ENCODE measurements around the gene DHFR.

Gene DHFR

DNA sequence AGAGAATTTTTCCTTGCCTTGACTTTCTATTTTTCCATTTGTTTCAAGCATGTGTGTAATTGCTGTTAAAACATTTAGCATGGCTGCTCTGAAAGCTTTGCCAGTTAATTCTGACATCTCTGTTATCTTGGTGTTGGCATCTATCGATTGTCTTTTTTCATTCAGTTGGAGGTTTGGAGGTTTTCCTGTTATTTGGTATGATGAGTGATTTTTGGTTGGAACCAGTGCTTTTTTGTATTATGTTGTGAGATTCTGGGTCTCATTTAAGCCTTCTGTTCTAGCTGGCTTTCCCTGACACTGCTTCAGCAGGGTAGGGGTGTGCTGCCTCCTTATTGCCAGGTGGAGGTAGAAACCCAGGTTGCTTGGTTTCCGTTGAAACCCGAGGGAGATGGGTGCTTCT lies 40.9 kb upstream of the DHFR start:
- TF ChIP-seq TAF1 (IDR thresholded peaks at IDR 0.05; ENCODE audit: low read depth) = no peak
- TF ChIP-seq, protein P1, sequence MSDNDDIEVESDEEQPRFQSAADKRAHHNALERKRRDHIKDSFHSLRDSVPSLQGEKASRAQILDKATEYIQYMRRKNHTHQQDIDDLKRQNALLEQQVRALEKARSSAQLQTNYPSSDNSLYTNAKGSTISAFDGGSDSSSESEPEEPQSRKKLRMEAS (IDR thresholded peaks at IDR 0.05) = no peak
- no peak for TF ChIP-seq TCF12 (IDR thresholded peaks at IDR 0.05; ENCODE audit: low read depth)
- no peak for TF ChIP-seq RAD21 (IDR thresholded peaks at IDR 0.05; ENCODE audit: low read depth)
- TF ChIP-seq YY1 (IDR thresholded peaks at IDR 0.05; ENCODE audit: low read depth) = no peak
- TF ChIP-seq CEBPB (IDR thresholded peaks at IDR 0.05) = no peak
- no peak for TF ChIP-seq ZBTB7A (IDR thresholded peaks at IDR 0.05; ENCODE audit: low read depth)
- TF ChIP-seq EP300 (IDR thresholded peaks at IDR 0.05; ENCODE audit: borderline replicate concordance) = no peak
- TF ChIP-seq, protein P2, sequence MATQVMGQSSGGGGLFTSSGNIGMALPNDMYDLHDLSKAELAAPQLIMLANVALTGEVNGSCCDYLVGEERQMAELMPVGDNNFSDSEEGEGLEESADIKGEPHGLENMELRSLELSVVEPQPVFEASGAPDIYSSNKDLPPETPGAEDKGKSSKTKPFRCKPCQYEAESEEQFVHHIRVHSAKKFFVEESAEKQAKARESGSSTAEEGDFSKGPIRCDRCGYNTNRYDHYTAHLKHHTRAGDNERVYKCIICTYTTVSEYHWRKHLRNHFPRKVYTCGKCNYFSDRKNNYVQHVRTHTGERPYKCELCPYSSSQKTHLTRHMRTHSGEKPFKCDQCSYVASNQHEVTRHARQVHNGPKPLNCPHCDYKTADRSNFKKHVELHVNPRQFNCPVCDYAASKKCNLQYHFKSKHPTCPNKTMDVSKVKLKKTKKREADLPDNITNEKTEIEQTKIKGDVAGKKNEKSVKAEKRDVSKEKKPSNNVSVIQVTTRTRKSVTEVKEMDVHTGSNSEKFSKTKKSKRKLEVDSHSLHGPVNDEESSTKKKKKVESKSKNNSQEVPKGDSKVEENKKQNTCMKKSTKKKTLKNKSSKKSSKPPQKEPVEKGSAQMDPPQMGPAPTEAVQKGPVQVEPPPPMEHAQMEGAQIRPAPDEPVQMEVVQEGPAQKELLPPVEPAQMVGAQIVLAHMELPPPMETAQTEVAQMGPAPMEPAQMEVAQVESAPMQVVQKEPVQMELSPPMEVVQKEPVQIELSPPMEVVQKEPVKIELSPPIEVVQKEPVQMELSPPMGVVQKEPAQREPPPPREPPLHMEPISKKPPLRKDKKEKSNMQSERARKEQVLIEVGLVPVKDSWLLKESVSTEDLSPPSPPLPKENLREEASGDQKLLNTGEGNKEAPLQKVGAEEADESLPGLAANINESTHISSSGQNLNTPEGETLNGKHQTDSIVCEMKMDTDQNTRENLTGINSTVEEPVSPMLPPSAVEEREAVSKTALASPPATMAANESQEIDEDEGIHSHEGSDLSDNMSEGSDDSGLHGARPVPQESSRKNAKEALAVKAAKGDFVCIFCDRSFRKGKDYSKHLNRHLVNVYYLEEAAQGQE (IDR thresholded peaks at IDR 0.05; ENCODE audit: low read depth) = no peak
- TF ChIP-seq, protein P3, sequence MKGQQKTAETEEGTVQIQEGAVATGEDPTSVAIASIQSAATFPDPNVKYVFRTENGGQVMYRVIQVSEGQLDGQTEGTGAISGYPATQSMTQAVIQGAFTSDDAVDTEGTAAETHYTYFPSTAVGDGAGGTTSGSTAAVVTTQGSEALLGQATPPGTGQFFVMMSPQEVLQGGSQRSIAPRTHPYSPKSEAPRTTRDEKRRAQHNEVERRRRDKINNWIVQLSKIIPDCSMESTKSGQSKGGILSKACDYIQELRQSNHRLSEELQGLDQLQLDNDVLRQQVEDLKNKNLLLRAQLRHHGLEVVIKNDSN (IDR thresholded peaks at IDR 0.05) = no peak
- TF ChIP-seq EGR1 (IDR thresholded peaks at IDR 0.05) = no peak
- no peak for TF ChIP-seq CREB1 (IDR thresholded peaks at IDR 0.05; ENCODE audit: low read depth)
- TF ChIP-seq NFIC (IDR thresholded peaks at IDR 0.05) = no peak
- no peak for TF ChIP-seq FOXM1 (IDR thresholded peaks at IDR 0.05; ENCODE audit: borderline replicate concordance, low read depth)

DNA sequence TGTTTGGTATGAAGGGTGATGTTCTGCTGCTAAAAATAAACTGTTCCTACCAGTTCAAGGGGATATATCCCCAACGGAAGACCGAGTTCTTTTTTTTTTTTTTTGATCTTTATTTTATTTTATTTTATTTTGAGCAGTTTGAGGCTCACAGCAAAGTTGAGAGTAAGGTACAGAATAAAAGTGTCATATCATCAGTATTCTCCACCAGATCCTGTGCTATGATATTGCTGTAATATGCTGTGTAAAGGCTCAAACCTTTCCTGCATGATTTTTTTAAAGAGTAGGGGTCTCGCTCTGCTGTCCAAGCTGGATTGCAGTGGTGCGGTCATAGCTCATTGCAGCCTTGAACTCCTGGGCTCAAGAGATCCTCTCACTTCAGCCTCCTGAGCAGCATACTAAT lies 34.8 kb upstream of the DHFR start:
- TF ChIP-seq, protein P3 (IDR thresholded peaks at IDR 0.05) = no peak
- TF ChIP-seq YY1 (IDR thresholded peaks at IDR 0.05; ENCODE audit: low read depth) (no peak), NFIC (IDR thresholded peaks at IDR 0.05) (no peak), TAF1 (IDR thresholded peaks at IDR 0.05; ENCODE audit: low read depth) (no peak), FOXM1 (IDR thresholded peaks at IDR 0.05; ENCODE audit: borderline replicate concordance, low read depth) (no peak), TCF12 (IDR thresholded peaks at IDR 0.05; ENCODE audit: low read depth) (no peak), RAD21 (IDR thresholded peaks at IDR 0.05; ENCODE audit: low read depth) (no peak), TEAD4 (IDR thresholded peaks at IDR 0.05) (no peak), CREB1 (IDR thresholded peaks at IDR 0.05; ENCODE audit: low read depth) (no peak), EGR1 (IDR thresholded peaks at IDR 0.05) (no peak), CEBPB (IDR thresholded peaks at IDR 0.05) (no peak), EP300 (IDR thresholded peaks at IDR 0.05; ENCODE audit: borderline replicate concordance) (no peak), ZBTB7A (IDR thresholded peaks at IDR 0.05; ENCODE audit: low read depth) (no peak)
- TF ChIP-seq, protein P2 (IDR thresholded peaks at IDR 0.05; ENCODE audit: low read depth) = no peak
- TF ChIP-seq, protein P1 (IDR thresholded peaks at IDR 0.05) = no peak

GRCh38 chr5:80688648-80689420 lies 34.1 kb upstream of the DHFR start:
- TF ChIP-seq TEAD4 (IDR thresholded peaks at IDR 0.05) = no peak
- TF ChIP-seq TAF1 (IDR thresholded peaks at IDR 0.05; ENCODE audit: low read depth) = no peak

DNA sequence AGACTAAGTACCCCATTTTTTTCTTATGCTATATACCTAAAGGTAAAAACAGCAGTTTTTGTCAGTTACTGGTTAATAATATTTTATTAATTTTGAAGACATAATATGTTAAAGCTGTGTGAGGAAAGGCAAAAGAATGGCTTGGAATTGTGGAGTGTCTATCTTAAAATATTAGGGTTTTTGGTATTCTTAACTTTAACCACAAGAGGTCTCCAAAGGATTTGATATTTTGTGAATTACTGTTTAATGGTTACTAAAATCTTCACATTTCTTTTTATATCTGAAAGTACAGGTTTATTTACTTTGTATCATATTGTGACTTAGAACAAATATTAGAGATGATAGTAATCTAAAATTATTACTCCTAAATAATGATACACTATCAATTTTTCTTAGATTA lies 32.0 kb upstream of the DHFR start:
- no peak for TF ChIP-seq EP300 (IDR thresholded peaks at IDR 0.05; ENCODE audit: borderline replicate concordance)
- TF ChIP-seq RAD21 (IDR thresholded peaks at IDR 0.05; ENCODE audit: low read depth) = peak; percentile 14; the same call in 1 of the 2 replicates

DNA sequence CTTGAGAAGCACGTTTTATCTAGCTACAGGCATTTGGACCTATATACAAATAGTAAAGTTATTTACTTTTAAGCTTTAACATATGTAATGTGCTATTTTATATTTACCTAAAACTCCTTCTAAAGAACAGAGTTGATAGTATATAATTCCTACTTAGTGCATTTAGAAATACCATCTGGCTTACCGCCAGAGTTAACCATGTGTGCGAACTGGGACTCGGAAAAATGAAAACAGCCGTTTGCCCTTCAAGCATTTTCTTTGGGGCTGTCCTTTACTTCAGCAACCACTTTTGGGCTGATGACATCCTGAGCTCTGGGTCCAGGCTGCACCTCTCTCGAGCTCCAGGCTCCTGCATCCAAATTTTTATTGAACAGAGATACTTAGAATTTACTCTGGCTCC lies 21.9 kb upstream of the DHFR start:
- TF ChIP-seq NFIC (IDR thresholded peaks at IDR 0.05) = no peak
- TF ChIP-seq TAF1 (IDR thresholded peaks at IDR 0.05; ENCODE audit: low read depth) = no peak
- TF ChIP-seq RAD21 (IDR thresholded peaks at IDR 0.05; ENCODE audit: low read depth) = no peak
- TF ChIP-seq ZBTB7A (IDR thresholded peaks at IDR 0.05; ENCODE audit: low read depth) = no peak
- no peak for TF ChIP-seq CREB1 (IDR thresholded peaks at IDR 0.05; ENCODE audit: low read depth)
- no peak for TF ChIP-seq FOXM1 (IDR thresholded peaks at IDR 0.05; ENCODE audit: borderline replicate concordance, low read depth)
- TF ChIP-seq, protein P3 (IDR thresholded peaks at IDR 0.05) = no peak

All from Ishikawa (cell line).